Activated naive CD4-positive, alpha-beta T cell treated with anti-CD3 and anti-CD28 coated beads, Interleukin-2, amount 50 U/mL, for 24 hours (primary cell): ENCODE measurements around the gene COL21A1.

Experiments
- H3K27ac Mint-ChIP-seq: one replicate; pipeline ENCODE4 v1.8.0; 2021; ENCODE audit warnings: mild to moderate bottlenecking, mixed read lengths
- H3K27me3 Mint-ChIP-seq: one replicate; pipeline ENCODE4 v1.8.0; 2021; ENCODE audit warnings: mixed read lengths
- H3K36me3 Mint-ChIP-seq: one replicate; pipeline ENCODE4 v1.8.0; 2021; ENCODE audit warnings: mixed read lengths
- H3K4me1 Mint-ChIP-seq: one replicate; pipeline ENCODE4 v1.8.0; 2021; ENCODE audit warnings: mixed read lengths
- H3K4me3 Mint-ChIP-seq: one replicate; pipeline ENCODE4 v1.8.0; 2021; ENCODE audit warnings: mild to moderate bottlenecking, mixed read lengths
- H3K9me3 Mint-ChIP-seq: one replicate; pipeline ENCODE4 v1.8.0; 2021; ENCODE audit warnings: mixed read lengths

The COL21A1 gene

DNA sequence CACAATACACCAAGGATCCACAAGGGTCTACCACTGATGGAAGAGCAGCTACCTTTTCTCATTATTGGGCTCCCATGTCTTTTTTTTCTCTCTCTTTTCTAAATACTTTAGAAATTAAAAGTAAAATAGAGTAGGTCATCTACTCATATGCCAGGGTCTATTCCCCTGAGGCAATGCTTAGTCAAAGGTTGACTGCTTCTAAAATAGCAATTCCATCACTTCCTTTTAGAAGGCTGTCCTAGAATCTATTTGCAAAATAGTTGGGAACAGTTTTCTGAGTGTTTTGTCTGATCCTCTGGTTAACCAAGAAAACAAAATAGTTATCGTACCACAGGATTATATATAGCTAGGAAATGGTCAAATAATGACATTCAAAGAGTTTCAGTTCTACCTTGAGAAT, 174.1 kb downstream of the COL21A1 start:
- no peak overlapping the region for H3K27ac Mint-ChIP-seq
- H3K4me3 Mint-ChIP-seq, result no peak overlapping the region
- H3K36me3 Mint-ChIP-seq, result no peaks in the 10 kb centered on the region
- H3K27me3 Mint-ChIP-seq, result no peaks in the 10 kb centered on the region
- H3K9me3 Mint-ChIP-seq, result peaks cover 11% of the 10 kb centered on the region
- H3K4me1 Mint-ChIP-seq, result no peaks in the 10 kb centered on the region

DNA sequence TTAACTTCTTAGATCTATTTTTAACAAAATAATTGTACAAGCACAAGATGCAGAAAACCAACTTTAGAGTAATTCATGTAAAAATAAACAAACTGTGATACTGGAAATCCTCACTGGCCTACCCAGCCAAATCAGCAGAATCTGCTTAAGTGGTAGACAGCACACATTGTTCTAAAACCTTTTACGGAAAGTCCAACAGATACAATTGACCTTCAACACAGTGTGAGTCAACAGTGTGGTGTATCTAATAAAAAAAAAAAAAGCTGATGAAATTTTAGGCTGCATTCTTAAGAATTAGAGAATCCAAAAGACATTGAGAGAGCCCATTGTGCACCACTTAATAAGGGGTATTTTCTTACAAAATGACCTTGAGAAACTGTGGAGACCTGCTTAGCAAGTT, 174.5 kb downstream of the COL21A1 start:
- Mint-ChIP-seq H3K36me3 (no peaks in the 10 kb centered on the region), H3K27ac (no peak overlapping the region), H3K4me1 (no peaks in the 10 kb centered on the region), H3K27me3 (no peaks in the 10 kb centered on the region), H3K9me3 (peaks cover 11% of the 10 kb centered on the region), H3K4me3 (no peak overlapping the region)

DNA sequence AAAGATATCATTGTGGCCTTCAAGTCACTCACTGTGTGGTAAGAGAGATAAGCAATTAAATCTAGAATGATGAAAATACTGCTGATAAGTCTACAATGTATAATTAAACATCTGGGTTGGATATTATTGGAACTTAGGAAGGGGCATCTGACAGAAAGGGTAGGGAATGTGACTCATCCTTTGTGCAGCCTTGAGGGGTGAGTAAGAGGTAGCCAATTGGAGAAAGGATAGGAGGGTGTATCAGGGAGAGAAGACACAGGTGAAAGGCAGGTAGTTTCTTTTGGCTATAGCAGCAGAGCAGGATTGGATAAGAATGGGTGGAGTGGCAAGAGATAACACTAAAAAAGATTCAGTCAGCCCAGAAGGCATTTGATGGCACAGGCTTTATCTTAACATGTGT, 182.0 kb downstream of the COL21A1 start:
- no peaks in the 10 kb centered on the region for H3K4me1 Mint-ChIP-seq
- H3K4me3 Mint-ChIP-seq, result no peak overlapping the region
- H3K27ac Mint-ChIP-seq, result no peak overlapping the region
- H3K9me3 Mint-ChIP-seq, result no peaks in the 10 kb centered on the region
- no peaks in the 10 kb centered on the region for H3K27me3 Mint-ChIP-seq
- H3K36me3 Mint-ChIP-seq, result no peaks in the 10 kb centered on the region

DNA sequence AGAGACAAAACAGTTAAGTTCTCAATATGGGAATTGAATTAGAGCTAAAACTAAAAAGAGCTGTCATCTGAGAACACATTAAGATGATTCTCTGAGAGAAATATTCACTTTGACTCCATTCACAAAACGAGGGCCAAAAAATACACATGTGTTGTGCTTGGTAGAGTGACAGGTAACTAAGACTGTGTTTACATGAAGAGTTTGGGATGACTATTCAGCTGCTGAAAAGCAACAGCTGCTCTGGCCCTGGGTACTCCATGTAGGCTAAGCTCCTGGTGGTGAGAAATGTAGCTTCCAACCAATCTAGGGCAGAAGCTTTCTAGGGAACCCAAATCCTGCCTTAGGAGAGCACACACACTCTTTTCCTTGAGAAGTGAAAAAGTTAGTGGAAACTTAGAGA, 184.5 kb downstream of the COL21A1 start:
- no peaks in the 10 kb centered on the region for H3K27me3 Mint-ChIP-seq
- H3K9me3 Mint-ChIP-seq, result no peaks in the 10 kb centered on the region
- H3K4me1 Mint-ChIP-seq, result no peaks in the 10 kb centered on the region
- no peaks in the 10 kb centered on the region for H3K36me3 Mint-ChIP-seq
- H3K4me3 Mint-ChIP-seq, result no peak overlapping the region
- H3K27ac Mint-ChIP-seq, result no peak overlapping the region

DNA sequence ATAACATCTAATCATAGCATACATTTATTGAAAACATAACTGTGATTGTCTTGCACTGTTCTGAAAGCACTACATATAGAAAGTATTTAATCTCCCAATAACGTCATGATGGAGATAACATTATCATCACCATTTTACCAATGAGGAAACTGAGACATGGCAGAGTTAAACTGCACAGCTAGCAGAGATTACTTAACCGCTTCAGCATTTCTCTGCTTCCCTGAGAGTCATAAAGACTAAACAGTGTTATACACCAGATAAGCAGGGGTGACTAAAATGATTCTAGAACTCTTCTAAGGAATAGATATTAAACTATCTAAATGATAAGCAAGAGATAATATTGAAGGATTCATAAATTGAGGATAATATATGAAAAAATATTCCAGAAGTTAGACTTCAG, 188.7 kb downstream of the COL21A1 start:
- H3K4me1 Mint-ChIP-seq, result no peaks in the 10 kb centered on the region
- H3K27me3 Mint-ChIP-seq, result no peaks in the 10 kb centered on the region
- H3K36me3 Mint-ChIP-seq, result no peaks in the 10 kb centered on the region
- H3K9me3 Mint-ChIP-seq, result no peaks in the 10 kb centered on the region
- no peak overlapping the region for H3K4me3 Mint-ChIP-seq
- H3K27ac Mint-ChIP-seq, result no peak overlapping the region

DNA sequence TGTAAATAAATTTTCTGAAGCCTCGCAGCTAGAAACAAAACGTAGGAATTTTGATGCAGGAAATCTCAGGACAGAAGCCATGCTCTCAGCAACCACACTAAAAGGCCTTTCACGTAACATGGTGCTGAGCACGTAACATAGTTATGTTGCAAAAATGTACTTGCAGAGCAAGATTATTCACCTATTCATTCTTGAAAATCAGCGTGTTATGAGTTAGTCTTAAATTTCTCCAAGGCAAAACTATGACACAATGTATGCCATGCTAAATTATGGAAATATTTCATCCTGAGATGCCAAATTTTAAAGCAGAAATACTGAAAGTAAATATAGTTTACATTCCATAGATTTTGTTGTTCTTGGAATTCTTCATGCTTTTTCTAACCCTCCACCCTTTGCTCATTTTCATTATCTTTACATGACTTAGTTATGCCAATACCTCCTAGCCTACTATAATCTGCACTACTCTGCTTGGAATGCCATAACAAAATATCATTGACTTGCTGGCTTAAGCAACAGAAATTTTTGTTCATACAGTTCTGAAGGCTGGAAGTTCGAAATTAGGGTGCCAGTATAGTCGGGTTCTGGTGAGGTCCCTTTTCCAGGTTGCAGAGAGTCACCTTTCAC, 192.2 kb downstream of the COL21A1 start:
- Mint-ChIP-seq H3K36me3 (no peaks in the 10 kb centered on the region), H3K27me3 (no peaks in the 10 kb centered on the region), H3K4me3 (no peak overlapping the region), H3K27ac (no peak overlapping the region), H3K4me1 (no peaks in the 10 kb centered on the region), H3K9me3 (no peaks in the 10 kb centered on the region)

DNA sequence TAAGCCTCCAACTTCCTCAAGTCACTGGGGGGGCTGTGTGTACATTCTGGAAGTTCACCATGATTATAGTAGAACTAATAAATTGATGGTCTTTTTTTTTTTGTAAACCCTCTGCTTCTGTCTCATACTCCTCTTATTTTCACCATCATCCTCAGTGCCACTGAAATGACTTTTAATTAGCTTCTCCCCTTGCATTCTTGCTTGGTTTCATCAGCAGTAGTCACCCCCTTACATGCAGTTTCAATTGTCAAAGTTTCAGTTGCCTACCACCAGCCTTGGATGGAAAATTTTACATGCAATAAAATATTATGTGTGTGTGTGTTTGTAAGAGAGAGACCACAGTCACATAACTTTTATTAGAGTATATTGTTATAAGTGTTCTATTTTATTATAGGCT, 196.2 kb downstream of the COL21A1 start:
- Mint-ChIP-seq H3K27ac (no peak overlapping the region), H3K27me3 (no peaks in the 10 kb centered on the region), H3K9me3 (no peaks in the 10 kb centered on the region), H3K4me3 (no peak overlapping the region), H3K4me1 (no peaks in the 10 kb centered on the region), H3K36me3 (no peaks in the 10 kb centered on the region)

DNA sequence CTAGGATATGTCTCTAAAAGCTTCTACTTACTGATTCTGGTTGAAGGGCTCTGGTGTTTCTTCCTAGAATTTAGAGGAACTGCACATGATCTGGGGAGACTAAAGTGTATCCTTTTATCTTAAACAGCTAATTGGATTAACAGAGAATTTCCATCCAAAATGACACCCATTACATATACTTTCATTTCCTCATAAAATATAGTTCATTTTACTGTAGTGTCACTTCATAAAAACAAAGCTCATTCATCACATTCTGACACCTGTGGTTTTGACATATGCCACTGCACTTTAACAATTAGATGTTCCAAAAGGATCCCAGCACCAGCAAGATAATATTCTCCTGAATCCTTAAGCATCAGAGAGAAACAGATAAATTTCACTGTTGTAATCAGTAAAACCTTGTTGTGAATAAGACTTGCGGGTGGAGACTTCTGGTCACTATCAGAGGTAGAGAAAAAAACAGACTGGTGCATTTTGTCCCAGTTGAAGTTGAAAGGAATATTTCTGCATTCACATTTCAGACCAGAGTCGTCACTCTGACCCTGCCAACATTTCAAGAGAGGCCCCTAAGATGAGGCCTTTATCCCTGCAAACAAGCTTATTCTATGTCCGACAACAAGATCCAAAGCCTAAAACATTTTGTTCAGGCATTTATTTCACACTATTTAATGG, 196.7 kb downstream of the COL21A1 start:
- H3K27ac Mint-ChIP-seq, result no peak overlapping the region
- no peaks in the 10 kb centered on the region for H3K36me3 Mint-ChIP-seq
- H3K9me3 Mint-ChIP-seq, result no peaks in the 10 kb centered on the region
- H3K27me3 Mint-ChIP-seq, result no peaks in the 10 kb centered on the region
- no peak overlapping the region for H3K4me3 Mint-ChIP-seq
- no peaks in the 10 kb centered on the region for H3K4me1 Mint-ChIP-seq

DNA sequence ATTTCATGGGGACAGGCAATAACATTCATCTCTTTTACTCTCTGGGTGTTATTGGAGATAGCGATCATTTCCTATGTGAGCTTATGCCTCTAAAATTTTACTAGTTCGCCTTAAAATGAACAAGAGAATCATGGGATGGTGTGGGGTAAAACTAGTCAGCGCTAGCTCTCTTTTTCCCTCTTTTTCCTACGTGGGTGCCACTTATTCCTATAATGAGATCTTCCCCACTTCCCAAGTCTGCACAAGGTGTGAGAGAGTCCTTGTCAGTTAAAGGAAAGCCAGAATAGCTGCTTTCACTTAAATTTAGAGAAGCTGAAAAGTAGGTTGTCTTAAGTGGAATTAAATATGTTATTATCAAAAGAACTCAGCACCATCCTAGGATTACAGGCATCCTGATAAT, 198.8 kb downstream of the COL21A1 start:
- Mint-ChIP-seq H3K4me3 (no peak overlapping the region), H3K27me3 (no peaks in the 10 kb centered on the region), H3K9me3 (no peaks in the 10 kb centered on the region), H3K27ac (no peak overlapping the region), H3K36me3 (no peaks in the 10 kb centered on the region), H3K4me1 (no peaks in the 10 kb centered on the region)

DNA sequence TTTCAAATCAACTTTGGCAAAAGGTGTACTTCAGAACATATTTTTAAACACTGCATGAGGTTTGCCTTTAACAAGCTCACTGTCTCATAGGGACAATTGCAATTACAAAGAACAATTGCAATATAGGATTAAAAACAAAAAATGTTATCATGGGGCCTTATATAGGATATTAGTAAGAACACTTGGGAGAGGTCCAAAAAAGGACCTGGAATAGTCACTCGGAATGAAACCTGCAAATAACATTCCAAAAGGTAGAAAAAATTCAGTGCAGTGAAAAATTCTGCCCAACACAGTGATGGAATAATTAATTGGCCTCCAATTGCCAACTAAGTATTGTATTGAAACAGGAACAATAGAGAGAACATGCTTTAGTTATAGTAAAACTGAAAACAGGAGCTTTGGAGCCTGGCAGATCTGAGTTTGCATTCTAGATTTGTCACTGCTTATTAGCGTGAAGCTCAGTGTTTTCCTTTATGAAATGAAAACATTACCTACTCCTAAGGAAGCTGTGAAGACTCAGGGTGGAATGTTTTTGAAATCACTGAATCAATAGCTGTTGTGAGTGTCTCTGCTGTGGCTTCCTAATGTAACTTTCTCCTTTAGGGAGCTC, 199.3 kb downstream of the COL21A1 start:
- H3K36me3 Mint-ChIP-seq, result no peaks in the 10 kb centered on the region
- H3K4me1 Mint-ChIP-seq, result no peaks in the 10 kb centered on the region
- H3K4me3 Mint-ChIP-seq, result no peak overlapping the region
- no peaks in the 10 kb centered on the region for H3K9me3 Mint-ChIP-seq
- no peaks in the 10 kb centered on the region for H3K27me3 Mint-ChIP-seq
- no peak overlapping the region for H3K27ac Mint-ChIP-seq

DNA sequence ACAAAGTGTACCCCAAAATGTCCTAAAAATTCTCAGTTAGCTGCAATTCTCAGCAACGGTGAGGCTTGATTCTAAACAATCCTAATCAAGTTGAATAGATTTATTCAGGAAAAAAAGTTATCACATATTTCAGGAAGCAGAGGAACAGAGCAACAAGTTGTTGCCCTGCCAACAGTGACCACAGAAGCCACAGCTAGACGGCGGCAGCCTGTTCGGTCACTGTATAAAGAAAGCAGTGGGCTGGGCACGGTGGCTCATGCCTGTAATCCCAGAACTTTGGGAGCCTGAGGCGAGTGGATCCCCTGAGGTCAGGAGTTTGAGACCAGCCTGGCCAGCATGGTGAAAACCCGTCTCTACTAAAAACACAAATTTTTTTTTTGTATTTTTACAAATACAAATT, 200.8 kb downstream of the COL21A1 start:
- no peak overlapping the region for H3K4me3 Mint-ChIP-seq
- H3K27me3 Mint-ChIP-seq, result no peaks in the 10 kb centered on the region
- no peaks in the 10 kb centered on the region for H3K36me3 Mint-ChIP-seq
- H3K4me1 Mint-ChIP-seq, result no peaks in the 10 kb centered on the region
- H3K27ac Mint-ChIP-seq, result no peak overlapping the region
- no peaks in the 10 kb centered on the region for H3K9me3 Mint-ChIP-seq

DNA sequence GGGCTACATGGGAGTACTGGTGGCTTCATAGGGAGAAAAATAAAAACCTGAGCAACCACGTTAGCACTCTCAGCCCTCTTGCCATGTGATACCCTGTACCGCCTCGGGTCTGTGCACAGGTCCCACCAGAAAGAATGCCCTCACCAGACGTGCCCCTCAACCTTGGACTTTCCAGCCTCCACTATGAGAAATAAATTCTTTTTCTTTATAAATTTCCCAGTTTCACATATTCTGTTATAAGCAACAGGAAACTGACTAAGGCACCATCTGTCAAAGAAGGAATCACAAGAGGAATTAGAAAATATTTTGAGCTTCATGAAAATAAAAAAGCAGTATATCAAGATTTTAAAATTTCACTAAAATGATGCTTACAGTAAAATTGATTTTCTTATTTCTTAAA, 203.6 kb downstream of the COL21A1 start:
- no peak overlapping the region for H3K27ac Mint-ChIP-seq
- H3K36me3 Mint-ChIP-seq, result no peaks in the 10 kb centered on the region
- H3K4me1 Mint-ChIP-seq, result no peaks in the 10 kb centered on the region
- H3K4me3 Mint-ChIP-seq, result no peak overlapping the region
- H3K9me3 Mint-ChIP-seq, result no peaks in the 10 kb centered on the region
- no peaks in the 10 kb centered on the region for H3K27me3 Mint-ChIP-seq

DNA sequence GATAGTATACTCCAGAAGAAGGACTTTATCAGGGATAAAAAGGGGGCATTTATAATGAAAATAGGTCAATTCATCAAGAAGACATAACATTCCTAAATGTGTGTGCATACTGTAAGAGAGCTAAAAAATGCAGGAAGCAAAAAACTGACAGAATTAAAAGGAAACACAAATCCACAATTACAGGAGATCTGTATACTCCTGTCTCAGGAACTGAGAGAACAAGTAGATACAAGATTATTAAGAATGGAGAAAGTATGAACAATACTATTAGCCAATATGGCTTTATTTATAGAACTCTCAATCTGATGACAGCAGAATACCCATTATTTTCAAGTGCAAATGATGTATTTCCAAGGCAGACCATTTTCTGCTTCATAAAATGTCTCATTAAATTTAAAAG, 204.3 kb downstream of the COL21A1 start:
- Mint-ChIP-seq H3K4me1 (no peaks in the 10 kb centered on the region), H3K9me3 (no peaks in the 10 kb centered on the region), H3K27me3 (no peaks in the 10 kb centered on the region), H3K4me3 (no peak overlapping the region), H3K27ac (no peak overlapping the region), H3K36me3 (no peaks in the 10 kb centered on the region)

DNA sequence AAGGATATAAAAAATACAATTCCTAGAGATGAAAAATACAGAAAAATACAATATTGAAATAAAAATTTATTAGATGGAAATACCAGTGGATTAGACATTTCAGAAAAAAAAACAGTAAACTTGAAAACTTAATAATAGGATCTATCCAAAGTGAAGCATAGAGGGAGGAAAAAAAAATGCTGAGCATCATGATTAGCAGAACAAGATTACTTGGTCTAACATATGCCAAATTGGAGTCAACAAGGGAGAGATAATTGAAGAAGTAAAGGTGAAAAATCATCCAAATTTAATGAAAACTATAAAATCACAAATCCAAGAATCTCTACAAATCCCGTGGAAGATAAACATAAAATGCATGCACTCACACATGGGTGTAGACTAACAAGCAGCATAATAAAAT, 205.8 kb downstream of the COL21A1 start:
- Mint-ChIP-seq H3K36me3 (no peaks in the 10 kb centered on the region), H3K4me3 (no peak overlapping the region), H3K4me1 (no peaks in the 10 kb centered on the region), H3K27me3 (no peaks in the 10 kb centered on the region), H3K9me3 (no peaks in the 10 kb centered on the region), H3K27ac (no peak overlapping the region)

DNA sequence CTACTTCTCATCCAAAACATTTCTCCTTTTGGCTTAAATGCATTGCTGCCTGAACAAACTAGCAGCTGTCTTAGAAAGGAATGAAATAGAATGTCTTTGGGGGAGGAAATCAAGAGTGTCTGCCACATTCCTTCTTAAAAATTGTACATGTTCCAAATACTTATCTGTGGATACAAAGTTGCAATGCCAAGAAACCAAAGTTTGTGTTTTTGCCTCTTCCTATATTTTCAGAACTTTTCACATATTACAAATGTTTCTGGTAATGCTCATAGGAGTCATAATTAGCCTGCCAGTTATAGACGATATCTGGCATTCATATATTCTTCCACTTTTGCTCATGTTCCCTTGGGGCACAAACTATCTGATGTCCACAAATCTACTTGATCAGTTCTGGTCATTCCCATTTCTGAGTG, 206.5 kb downstream of the COL21A1 start:
- H3K36me3 Mint-ChIP-seq, result no peaks in the 10 kb centered on the region
- H3K9me3 Mint-ChIP-seq, result no peaks in the 10 kb centered on the region
- no peaks in the 10 kb centered on the region for H3K4me1 Mint-ChIP-seq
- H3K27me3 Mint-ChIP-seq, result no peaks in the 10 kb centered on the region
- no peak overlapping the region for H3K4me3 Mint-ChIP-seq
- H3K27ac Mint-ChIP-seq, result no peak overlapping the region

DNA sequence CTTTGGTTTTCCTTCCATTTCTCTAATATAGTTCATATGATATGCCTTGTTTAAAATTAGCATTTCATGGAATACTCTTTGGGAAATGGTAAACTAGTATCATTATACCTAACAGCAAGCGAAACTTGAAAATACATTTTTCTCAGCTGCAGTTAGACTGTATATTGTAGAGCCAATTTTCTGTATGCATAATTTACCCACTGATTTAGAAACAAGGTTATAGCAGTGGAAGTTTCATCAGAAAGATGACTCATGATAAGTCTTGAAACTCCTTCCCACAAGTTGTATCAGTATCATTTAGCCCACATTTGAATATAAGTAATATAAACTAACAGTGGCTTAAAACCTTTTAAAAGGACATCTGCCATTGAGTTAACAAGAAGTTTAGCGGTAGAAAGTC, 207.2 kb downstream of the COL21A1 start:
- Mint-ChIP-seq H3K9me3 (no peaks in the 10 kb centered on the region), H3K36me3 (no peaks in the 10 kb centered on the region), H3K4me3 (no peak overlapping the region), H3K27ac (no peak overlapping the region), H3K4me1 (no peaks in the 10 kb centered on the region), H3K27me3 (no peaks in the 10 kb centered on the region)

DNA sequence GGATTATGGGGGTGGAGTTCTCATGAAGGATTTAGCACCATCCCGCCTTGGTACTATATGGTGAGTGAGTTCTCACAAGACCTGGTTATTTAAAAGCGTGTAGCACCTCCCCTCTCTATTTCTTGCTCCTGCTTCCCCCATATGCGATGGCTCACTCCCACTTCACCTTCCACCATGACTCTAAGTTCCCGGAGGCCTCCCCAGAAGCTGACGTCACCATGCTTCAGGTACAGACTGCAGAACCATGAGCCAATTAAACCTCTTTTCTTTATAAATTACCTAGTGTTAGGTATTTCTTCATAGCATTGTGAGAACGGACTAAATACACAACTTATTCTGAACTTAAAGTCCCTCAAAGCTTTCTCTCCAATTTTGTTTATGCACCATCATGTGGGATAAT, 208.6 kb downstream of the COL21A1 start:
- no peaks in the 10 kb centered on the region for H3K4me1 Mint-ChIP-seq
- no peak overlapping the region for H3K4me3 Mint-ChIP-seq
- no peak overlapping the region for H3K27ac Mint-ChIP-seq
- no peaks in the 10 kb centered on the region for H3K36me3 Mint-ChIP-seq
- H3K9me3 Mint-ChIP-seq, result no peaks in the 10 kb centered on the region
- H3K27me3 Mint-ChIP-seq, result no peaks in the 10 kb centered on the region
